Ascending aorta (tissue), 2 donors: Measurements from ENCODE around the gene GRAMD2B. TPM values are rescaled to one million over a fixed set of nuclear protein-coding genes. Genes with fewer than 3 reads are reported as not detected.

Experiments used
- DNase-seq, 2 donors: peaks; one replicate each; pipeline ENCODE4 v3.0.0-alpha.2; 2019; ENCODE audit warnings: low spot score in 2 of 2
- H3K27ac ChIP-seq, 2 donors: fragments of 200-600 bp; sonication (generic); one replicate each; pipeline ENCODE4 v1.5.1; 2016 to 2017; ENCODE audit warnings: mild to moderate bottlenecking in 1 of 2
- H3K27me3 ChIP-seq: fragments of 200-600 bp; sonication (generic); one replicate; pipeline ENCODE4 v1.5.1; 2017
- H3K36me3 ChIP-seq, 2 donors: fragments of 200-600 bp; sonication (generic); one replicate each; pipeline ENCODE4 v1.5.1; 2016
- H3K4me1 ChIP-seq, 2 donors: fragments of 200-600 bp; sonication (generic); one replicate each; pipeline ENCODE4 v1.5.1; 2016 to 2017; ENCODE audit warnings: mild to moderate bottlenecking in 1 of 2
- H3K4me3 ChIP-seq, 2 donors: fragments of 200-600 bp; sonication (generic); one replicate each; pipeline ENCODE4 v1.5.1; 2016 to 2017; ENCODE audit warnings: mild to moderate bottlenecking in 1 of 2
- H3K9me3 ChIP-seq, 2 donors: fragments of 200-600 bp; sonication (generic); one replicate each; pipeline ENCODE4 v1.5.1; 2016
- intact Hi-C: fragments of 100-400 bp; cut with DNase I; formaldehyde crosslinking; loops from one replicate; pipeline ENCODE4 v1.15.1; 2023
- total RNA-seq: library from RNA; depleted of rRNA; stranded (reverse); fragments of >200 nt; gene quantifications from one replicate; pipeline ENCODE4 v1.1.0, GENCODE V29; 2016
- TF ChIP-seq, protein P1 (sequence below), 3 experiments: fragments of 200-600 bp in 2 of 3; fragments of 450-650 bp in 1 of 3; sonication (generic) in 2 of 3; IDR thresholded peaks; one replicate each; pipeline ENCODE4 v1.5.1; 2016 to 2019; ENCODE audit warnings: antibody characterized with exemption in 3 of 3, mild to moderate bottlenecking in 1 of 3, moderate library complexity in 1 of 3

Gene GRAMD2B
- total RNA-seq, 1 donor from 2014 or later = 55.6 TPM

DNA sequence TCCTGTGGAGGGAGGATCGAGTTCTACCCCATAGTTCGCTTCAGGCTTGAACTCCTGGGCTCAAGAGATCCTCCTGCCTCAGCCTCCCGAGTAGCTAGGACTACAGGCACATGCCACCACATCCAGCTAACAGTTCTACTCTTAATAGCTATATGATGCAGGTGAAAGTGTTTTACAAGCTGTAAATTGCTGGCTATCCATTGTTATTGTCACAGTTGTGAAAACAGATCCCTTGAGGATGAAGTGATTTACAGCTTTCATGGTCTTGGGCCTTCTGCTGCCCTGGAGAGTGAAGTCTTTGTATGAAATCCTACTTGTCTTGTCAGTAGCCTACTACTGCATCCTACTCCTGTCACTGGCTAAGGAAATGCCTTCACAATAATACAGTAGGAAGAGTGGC is 48.0 kb downstream of the GRAMD2B start:
- H3K4me1 ChIP-seq = peaks cover 0 to 17% of the 10 kb centered on the region in 2 donors
- H3K27me3 ChIP-seq = no peaks in the 10 kb centered on the region
- peak overlapping the region; percentile 62 to 74 for H3K27ac ChIP-seq
- peaks cover 23 to 71% of the 10 kb centered on the region in 2 donors for H3K36me3 ChIP-seq
- no peak overlapping the region for H3K4me3 ChIP-seq
- TF ChIP-seq, protein P1, sequence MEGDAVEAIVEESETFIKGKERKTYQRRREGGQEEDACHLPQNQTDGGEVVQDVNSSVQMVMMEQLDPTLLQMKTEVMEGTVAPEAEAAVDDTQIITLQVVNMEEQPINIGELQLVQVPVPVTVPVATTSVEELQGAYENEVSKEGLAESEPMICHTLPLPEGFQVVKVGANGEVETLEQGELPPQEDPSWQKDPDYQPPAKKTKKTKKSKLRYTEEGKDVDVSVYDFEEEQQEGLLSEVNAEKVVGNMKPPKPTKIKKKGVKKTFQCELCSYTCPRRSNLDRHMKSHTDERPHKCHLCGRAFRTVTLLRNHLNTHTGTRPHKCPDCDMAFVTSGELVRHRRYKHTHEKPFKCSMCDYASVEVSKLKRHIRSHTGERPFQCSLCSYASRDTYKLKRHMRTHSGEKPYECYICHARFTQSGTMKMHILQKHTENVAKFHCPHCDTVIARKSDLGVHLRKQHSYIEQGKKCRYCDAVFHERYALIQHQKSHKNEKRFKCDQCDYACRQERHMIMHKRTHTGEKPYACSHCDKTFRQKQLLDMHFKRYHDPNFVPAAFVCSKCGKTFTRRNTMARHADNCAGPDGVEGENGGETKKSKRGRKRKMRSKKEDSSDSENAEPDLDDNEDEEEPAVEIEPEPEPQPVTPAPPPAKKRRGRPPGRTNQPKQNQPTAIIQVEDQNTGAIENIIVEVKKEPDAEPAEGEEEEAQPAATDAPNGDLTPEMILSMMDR (IDR thresholded peaks at IDR 0.05) = no peak
- intact Hi-C loops = loop anchor here (5.0 kb wide), 1 partner anchor 49 kb away; the partner anchor contains the start of gene GRAMD2B
- no peaks in the 10 kb centered on the region for H3K9me3 ChIP-seq
- DNase-seq = no peak

DNA sequence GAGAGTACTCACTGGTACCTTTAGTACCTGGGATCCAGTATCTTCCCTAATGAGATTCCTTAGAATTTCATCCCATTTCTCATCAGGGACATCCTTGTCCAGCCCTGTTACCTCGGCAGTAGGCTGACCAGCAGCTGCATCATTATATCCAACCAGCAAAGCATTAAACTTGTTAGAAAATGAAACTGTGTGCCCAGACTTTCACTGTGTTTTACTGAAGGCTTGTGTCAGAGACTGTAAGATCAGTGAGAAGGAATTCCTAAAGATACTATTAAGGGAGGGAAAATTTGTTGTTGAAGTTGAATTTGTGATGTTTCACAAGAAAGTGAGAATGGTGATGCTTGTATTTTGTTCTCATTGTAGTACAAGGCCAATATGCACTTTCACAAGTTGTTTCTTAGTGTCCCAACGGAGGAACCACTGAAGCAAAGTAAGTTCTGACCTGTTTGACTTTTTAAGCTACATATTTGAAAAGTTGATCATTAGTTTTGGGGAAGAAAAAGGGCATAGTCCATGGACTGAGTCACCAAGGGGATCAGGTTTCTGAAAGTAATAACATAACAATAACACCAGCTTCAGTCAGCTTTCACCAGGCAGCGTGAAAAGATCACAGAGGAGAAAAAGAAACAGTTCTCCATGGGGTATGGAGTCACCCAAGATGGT is 48.8 kb downstream of the GRAMD2B start:
- no peak for DNase-seq
- Histone ChIP-seq H3K4me3 (no peak overlapping the region), H3K4me1 (peaks cover 0 to 17% of the 10 kb centered on the region in 2 donors), H3K27me3 (no peaks in the 10 kb centered on the region), H3K27ac (peak overlapping the region; percentile 62 to 74), H3K9me3 (no peaks in the 10 kb centered on the region), H3K36me3 (peaks cover 21 to 64% of the 10 kb centered on the region in 2 donors)
- TF ChIP-seq, protein P1 (IDR thresholded peaks at IDR 0.05) = no peak
- intact Hi-C loops = loop anchor here (5.0 kb wide), 1 partner anchor 50 kb away; the partner anchor contains the start of gene GRAMD2B

DNA sequence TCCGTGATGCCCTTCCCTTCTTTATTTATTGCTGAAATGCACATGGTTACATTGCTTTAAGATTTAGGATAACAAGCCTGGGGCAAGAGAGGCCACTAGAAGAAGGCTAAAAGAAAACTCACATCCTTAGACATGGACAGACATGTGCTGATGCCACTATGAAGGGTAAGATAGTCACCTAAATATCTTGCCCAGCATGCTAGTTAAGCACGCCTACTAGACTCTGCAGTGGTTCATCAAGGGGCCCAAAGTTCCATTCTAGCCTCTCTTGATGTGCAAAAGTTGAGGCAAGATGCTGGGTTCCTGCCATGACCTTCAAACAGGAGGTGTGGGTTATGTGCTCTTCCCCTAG is 49.3 kb downstream of the GRAMD2B start:
- H3K9me3 ChIP-seq = no peaks in the 10 kb centered on the region
- TF ChIP-seq, protein P1 (IDR thresholded peaks at IDR 0.05) = no peak
- peaks cover 0 to 18% of the 10 kb centered on the region in 2 donors for H3K4me1 ChIP-seq
- no peak for DNase-seq
- H3K27ac ChIP-seq = peak overlapping the region; percentile 62 to 74
- no peak overlapping the region for H3K4me3 ChIP-seq
- intact Hi-C loops = loop anchor here (5.0 kb wide), 1 partner anchor 50 kb away; the partner anchor contains the start of gene GRAMD2B
- no peaks in the 10 kb centered on the region for H3K27me3 ChIP-seq
- peaks cover 18 to 61% of the 10 kb centered on the region in 2 donors for H3K36me3 ChIP-seq

DNA sequence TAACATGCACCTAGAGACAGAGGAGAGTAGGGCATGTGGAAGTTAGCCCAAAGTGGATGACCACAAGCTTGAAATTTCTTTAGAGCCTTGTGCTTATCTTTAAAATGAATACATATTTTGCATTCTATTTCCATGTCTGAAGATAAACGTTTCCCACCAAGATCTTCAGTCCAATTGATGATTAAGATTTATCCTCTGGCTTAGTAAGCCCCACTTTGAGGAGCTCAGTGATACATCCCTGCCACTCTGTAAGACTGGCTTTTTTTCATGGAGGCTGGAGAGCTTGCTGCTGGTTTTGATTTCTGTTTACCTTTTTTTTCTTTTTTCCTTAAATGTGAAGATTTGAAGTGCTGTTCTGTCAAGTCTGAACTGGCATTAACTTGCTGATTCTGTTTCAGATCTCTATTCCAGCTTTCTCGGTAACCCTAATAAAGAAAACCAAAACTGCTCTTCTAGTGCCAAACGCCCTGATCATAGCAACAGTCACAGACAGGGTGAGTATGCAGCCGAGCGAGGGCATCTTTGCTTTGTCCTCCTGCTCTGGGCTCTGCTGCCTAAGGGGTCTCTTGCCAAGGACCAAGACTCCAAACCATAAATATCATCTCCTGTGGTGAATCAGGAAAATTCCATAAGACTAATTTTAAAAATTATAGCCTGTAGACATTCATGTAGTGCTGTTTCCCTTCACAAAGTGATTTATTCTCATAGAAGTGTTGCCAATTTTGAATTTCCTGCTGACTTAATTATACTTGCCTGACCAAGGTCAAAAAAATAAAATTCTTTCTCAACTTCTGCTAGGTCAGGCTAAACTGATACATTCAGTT is 54.3 kb downstream of the GRAMD2B start:
- peaks cover 35 to 60% of the 10 kb centered on the region in 2 donors for H3K36me3 ChIP-seq
- DNase-seq = no peak
- intact Hi-C loops = no loop called here
- H3K4me1 ChIP-seq = peaks cover 10 to 21% of the 10 kb centered on the region in 2 donors
- peak overlapping the region; percentile 75 to 77 for H3K27ac ChIP-seq
- TF ChIP-seq, protein P1 (IDR thresholded peaks at IDR 0.05) = no peak
- peak overlapping the region; percentile 9 to 19 for H3K4me3 ChIP-seq
- no peaks in the 10 kb centered on the region for H3K27me3 ChIP-seq
- H3K9me3 ChIP-seq = no peaks in the 10 kb centered on the region

DNA sequence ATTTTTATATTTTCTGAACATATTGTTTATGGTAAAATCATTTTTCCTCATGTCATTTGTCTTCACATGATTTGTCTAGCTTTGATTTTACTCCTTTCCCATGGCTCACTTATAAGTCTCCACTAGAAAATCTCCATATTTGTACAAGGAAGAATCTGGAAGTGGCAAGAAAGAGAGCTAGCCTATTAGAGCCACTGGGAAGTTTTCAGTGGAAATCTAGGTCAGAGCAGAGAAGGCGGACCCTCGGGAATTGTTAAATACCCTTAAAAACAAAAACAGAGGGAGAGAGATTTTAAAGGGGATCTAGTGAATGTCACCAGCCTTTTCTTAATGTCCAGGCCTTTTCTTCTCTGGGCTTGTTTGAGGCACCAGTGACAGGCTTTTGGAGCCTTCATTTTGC is 56.6 kb downstream of the GRAMD2B start:
- H3K4me3 ChIP-seq = no peak overlapping the region
- intact Hi-C loops = no loop called here
- no peaks in the 10 kb centered on the region for H3K27me3 ChIP-seq
- DNase-seq = no peak
- TF ChIP-seq, protein P1 (IDR thresholded peaks at IDR 0.05) = no peak
- H3K4me1 ChIP-seq = peaks cover 10 to 17% of the 10 kb centered on the region in 2 donors
- peaks cover 49 to 54% of the 10 kb centered on the region in 2 donors for H3K36me3 ChIP-seq
- peak overlapping the region; percentile 75 to 77 for H3K27ac ChIP-seq
- H3K9me3 ChIP-seq = no peaks in the 10 kb centered on the region
